ENCODE measurements around the gene OR2Z1.
A peak's percentile ranks its signal among the peaks of the same experiment; 100 is the strongest.

Gene OR2Z1

DNA sequence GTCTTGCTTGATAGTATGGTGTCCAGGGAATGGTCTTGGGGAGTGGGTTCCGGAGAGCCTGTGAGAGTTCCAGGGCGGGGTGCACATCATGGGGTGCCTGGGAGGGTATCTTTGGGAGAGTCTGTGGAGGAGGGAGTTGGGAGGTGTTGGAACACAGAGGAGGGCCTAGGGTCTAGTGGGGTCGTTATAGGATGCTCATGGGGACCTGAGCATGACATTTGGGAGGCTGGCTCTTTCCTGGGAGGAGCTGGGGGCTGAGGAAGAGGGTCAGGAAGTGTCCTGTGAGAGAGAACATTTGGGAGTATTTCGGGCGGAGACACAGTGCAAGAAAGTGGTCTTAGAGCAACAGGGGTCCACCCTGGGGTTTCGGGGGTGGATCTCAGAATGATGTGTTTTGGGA, 25.5 kb upstream of the OR2Z1 start:
- H3K27ac ChIP-seq, result no peak overlapping the region
- no peak for TF ChIP-seq ZFX (IDR thresholded peaks at IDR 0.05; ENCODE audit: borderline replicate concordance)
- TF ChIP-seq, protein P1, sequence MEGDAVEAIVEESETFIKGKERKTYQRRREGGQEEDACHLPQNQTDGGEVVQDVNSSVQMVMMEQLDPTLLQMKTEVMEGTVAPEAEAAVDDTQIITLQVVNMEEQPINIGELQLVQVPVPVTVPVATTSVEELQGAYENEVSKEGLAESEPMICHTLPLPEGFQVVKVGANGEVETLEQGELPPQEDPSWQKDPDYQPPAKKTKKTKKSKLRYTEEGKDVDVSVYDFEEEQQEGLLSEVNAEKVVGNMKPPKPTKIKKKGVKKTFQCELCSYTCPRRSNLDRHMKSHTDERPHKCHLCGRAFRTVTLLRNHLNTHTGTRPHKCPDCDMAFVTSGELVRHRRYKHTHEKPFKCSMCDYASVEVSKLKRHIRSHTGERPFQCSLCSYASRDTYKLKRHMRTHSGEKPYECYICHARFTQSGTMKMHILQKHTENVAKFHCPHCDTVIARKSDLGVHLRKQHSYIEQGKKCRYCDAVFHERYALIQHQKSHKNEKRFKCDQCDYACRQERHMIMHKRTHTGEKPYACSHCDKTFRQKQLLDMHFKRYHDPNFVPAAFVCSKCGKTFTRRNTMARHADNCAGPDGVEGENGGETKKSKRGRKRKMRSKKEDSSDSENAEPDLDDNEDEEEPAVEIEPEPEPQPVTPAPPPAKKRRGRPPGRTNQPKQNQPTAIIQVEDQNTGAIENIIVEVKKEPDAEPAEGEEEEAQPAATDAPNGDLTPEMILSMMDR (IDR thresholded peaks at IDR 0.05), result no peak

GRCh38 chr19:8696993-8697392, 24.4 kb upstream of the OR2Z1 start:
- H3K27ac ChIP-seq, result no peak overlapping the region
- TF ChIP-seq ZFX (IDR thresholded peaks at IDR 0.05; ENCODE audit: borderline replicate concordance), result no peak
- TF ChIP-seq, protein P1 (IDR thresholded peaks at IDR 0.05), result no peak

GRCh38 chr19:8697671-8698432, 23.6 kb upstream of the OR2Z1 start:
- TF ChIP-seq, protein P1 (IDR thresholded peaks at IDR 0.05), result peak; percentile 64
- no peak for TF ChIP-seq ZFX (IDR thresholded peaks at IDR 0.05; ENCODE audit: borderline replicate concordance)
- no peak overlapping the region for H3K27ac ChIP-seq

- TF ChIP-seq, protein P1 (IDR thresholded peaks at IDR 0.05), result 0 out of 2 replicates have a peak, but pooled peaks have one; percentile 25
- TF ChIP-seq ZFX (IDR thresholded peaks at IDR 0.05; ENCODE audit: borderline replicate concordance), result no peak
Observed at GRCh38 chr19:8698433-8699063, 22.9 kb upstream of the OR2Z1 start, which contains the start of gene ACTL9. TSS of gene ACTL9 (minus strand) at chr19:8698795. CDS start at chr19:8698701, 94 bp downstream.

GRCh38 chr19:8699908-8700307, 21.5 kb upstream of the OR2Z1 start:
- no peak overlapping the region for H3K27ac ChIP-seq

More at GRCh38 chr19:8698433-8699063, 22.9 kb upstream of the OR2Z1 start, which contains the start of gene ACTL9:
- H3K27ac ChIP-seq, result no peak within 1 kb of the TSS

GRCh38 chr19:8700956-8701355, 20.5 kb upstream of the OR2Z1 start:
- H3K27ac ChIP-seq, result no peak overlapping the region
- TF ChIP-seq ZFX (IDR thresholded peaks at IDR 0.05; ENCODE audit: borderline replicate concordance), result no peak
- TF ChIP-seq, protein P1 (IDR thresholded peaks at IDR 0.05), result no peak

More at GRCh38 chr19:8699908-8700307, 21.5 kb upstream of the OR2Z1 start:
- TF ChIP-seq ZFX (IDR thresholded peaks at IDR 0.05; ENCODE audit: borderline replicate concordance), result no peak
- TF ChIP-seq, protein P1 (IDR thresholded peaks at IDR 0.05), result no peak

- no peak overlapping the region for H3K27ac ChIP-seq
- no peak for TF ChIP-seq ZFX (IDR thresholded peaks at IDR 0.05; ENCODE audit: borderline replicate concordance)
- TF ChIP-seq, protein P1 (IDR thresholded peaks at IDR 0.05), result no peak
Observed at GRCh38 chr19:8702350-8702749, 19.1 kb upstream of the OR2Z1 start.

Measured in 22Rv1 (cell line).